ENCODE measurements around the gene OSBPL2.

Gene OSBPL2

GRCh38 chr20:62219992-62220665 is 18.2 kb upstream of the OSBPL2 start, which contains the start of gene HRH3:
Gene HRH3, minus strand, starts transcription at chr20:62220278. Its CDS starts 308 bp downstream, at chr20:62219970.
- peak within 1 kb of the TSS; percentile 15; the same call in 1 of the 2 replicates for H3K4me3 ChIP-seq (ENCODE audit: low read depth, low read length)
- CTCF ChIA-PET: interaction anchor here (0.6 kb wide), 1 partner anchor 163 kb away, joined by 3 read pairs; no protein-coding TSS in a partner anchor
- H3K27ac ChIP-seq (ENCODE audit: extremely low read depth, low read depth, low read length): no peak within 1 kb of the TSS

More at GRCh38 chr20:62219992-62220665, 18.2 kb upstream of the OSBPL2 start, which contains the start of gene HRH3:
- Histone ChIP-seq H3K36me3 (ENCODE audit: control insufficient read depth in 2 of 2, insufficient read depth in 1 of 2, low read length in 2 of 2) (no peaks in the 10 kb centered on the region), H3K9me3 (ENCODE audit: control insufficient read depth, insufficient read depth, low read depth, low read length) (no peaks in the 10 kb centered on the region), H3K4me1 (ENCODE audit: control insufficient read depth, insufficient read depth, low read length) (peaks cover 2% of the 10 kb centered on the region; the same call in 1 of the 2 replicates)
- POLR2A ChIA-PET: no interaction called here
- TF ChIP-seq OVOL3 (tag by site-specific recombination; IDR thresholded peaks at IDR 0.05): no peak
- TF ChIP-seq ZNF639 (tag by site-specific recombination; IDR thresholded peaks at IDR 0.05): no peak
- peak; percentile 28; the same call in 1 of the 2 replicates for TF ChIP-seq PATZ1 (tag by site-specific recombination; IDR thresholded peaks at IDR 0.05)
- TF ChIP-seq ZNF423 (tag by site-specific recombination; IDR thresholded peaks at IDR 0.05): no peak
- peak; percentile 39; the same call in 1 of the 2 replicates for TF ChIP-seq ZBTB8A (tag by site-specific recombination; IDR thresholded peaks at IDR 0.05)
- no peak for TF ChIP-seq ZNF610 (tag by site-specific recombination; IDR thresholded peaks at IDR 0.05; ENCODE audit: borderline replicate concordance)
- TF ChIP-seq ZNF132 (tag by site-specific recombination; IDR thresholded peaks at IDR 0.05; ENCODE audit: borderline replicate concordance): no peak
- peak; percentile 68; the same call in 1 of the 2 replicates for TF ChIP-seq BCL11A (tag by site-specific recombination; IDR thresholded peaks at IDR 0.05; ENCODE audit: low read depth)
- TF ChIP-seq KLF10 (tag by site-specific recombination; IDR thresholded peaks at IDR 0.05): peak; percentile 94; the same call in 1 of the 2 replicates
- peak; percentile 83 for TF ChIP-seq REST (tag by site-specific recombination; IDR thresholded peaks at IDR 0.05)
- TF ChIP-seq ZNF146 (tag by site-specific recombination; IDR thresholded peaks at IDR 0.05): no peak
- TF ChIP-seq ZNF707 (tag by site-specific recombination; IDR thresholded peaks at IDR 0.05): no peak
- no peak for TF ChIP-seq ZNF114 (tag by site-specific recombination; IDR thresholded peaks at IDR 0.05)
- TF ChIP-seq INSM2 (tag by site-specific recombination; IDR thresholded peaks at IDR 0.05): no peak
- TF ChIP-seq ZNF658 (tag by site-specific recombination; IDR thresholded peaks at IDR 0.05): no peak
- TF ChIP-seq ZNF701 (tag by site-specific recombination; IDR thresholded peaks at IDR 0.05): no peak

Measured in HEK293 (cell line).